HepG2 (cell line): Measurements from ENCODE around the gene POU2AF3. TPM values are rescaled to one million over a fixed set of nuclear protein-coding genes. Genes with fewer than 3 reads are reported as not detected.
A peak's percentile ranks its signal among the peaks of the same experiment; 100 is the strongest.

Source experiments
- ADNP ChIP-seq: sonication (generic); formaldehyde crosslinking; IDR thresholded peaks from 2 replicates; pipeline ENCODE4 v1.4.0; 2020; ENCODE audit warnings: missing genetic modification reagents
- CENPT ChIP-seq: sonication (generic); formaldehyde crosslinking; IDR thresholded peaks from 2 replicates; pipeline ENCODE4 v1.8.0; 2022; ENCODE audit warnings: low read depth, mild to moderate bottlenecking, moderate library complexity, missing genetic modification reagents
- CREM ChIP-seq, 2 experiments: sonication (generic) in 1 of 2; formaldehyde crosslinking in 1 of 2; IDR thresholded peaks; 2 replicates each; pipeline versions ENCODE4 v1.4.0 to v1.6.1; 2016 to 2020; ENCODE audit warnings: antibody characterized with exemption in 1 of 2, mild to moderate bottlenecking in 1 of 2, missing genetic modification reagents in 1 of 2
- GATA4 ChIP-seq: sonication (generic); IDR thresholded peaks from 2 replicates; pipeline ENCODE4 v1.6.1; 2016; ENCODE audit warnings: antibody characterized with exemption, low read depth, borderline replicate concordance
- GATAD2A ChIP-seq: IDR thresholded peaks from 2 replicates; pipeline ENCODE4 v1.6.1; 2016
- HCFC1 ChIP-seq: fragments of 150-350 bp; IDR thresholded peaks from 2 replicates; pipeline ENCODE4 v1.6.1; 2014; ENCODE audit warnings: low read depth, low read length
- MAF1 ChIP-seq: sonication (generic); formaldehyde crosslinking; IDR thresholded peaks from 2 replicates; pipeline ENCODE4 v1.5.0; 2020; ENCODE audit warnings: missing genetic modification reagents, borderline replicate concordance
- NR3C1 ChIP-seq: sonication (generic); formaldehyde crosslinking; IDR thresholded peaks from 2 replicates; pipeline ENCODE4 v1.4.0; 2020; ENCODE audit warnings: missing genetic modification reagents
- PRMT3 ChIP-seq: sonication (generic); formaldehyde crosslinking; IDR thresholded peaks from 2 replicates; pipeline ENCODE4 v1.8.1; 2022; ENCODE audit warnings: low read depth, mild to moderate bottlenecking, moderate library complexity, missing genetic modification reagents, borderline replicate concordance
- SETDB1 ChIP-seq: sonication (generic); formaldehyde crosslinking; IDR thresholded peaks from 2 replicates; pipeline ENCODE4 v1.5.1; 2020; ENCODE audit warnings: missing genetic modification reagents, mild to moderate bottlenecking, borderline replicate concordance
- SNAPC2 ChIP-seq: sonication (generic); formaldehyde crosslinking; IDR thresholded peaks from 2 replicates; pipeline ENCODE4 v1.8.1; 2022; ENCODE audit warnings: mild to moderate bottlenecking, missing genetic modification reagents
- STAG1 ChIP-seq: sonication (generic); formaldehyde crosslinking; IDR thresholded peaks from 2 replicates; pipeline ENCODE4 v1.4.0; 2020; ENCODE audit warnings: missing genetic modification reagents
- TOPORS ChIP-seq: sonication (generic); formaldehyde crosslinking; IDR thresholded peaks from 2 replicates; pipeline ENCODE4 v1.8.0; 2023; ENCODE audit warnings: mild to moderate bottlenecking, missing genetic modification reagents
- YEATS2 ChIP-seq: sonication (generic); formaldehyde crosslinking; IDR thresholded peaks from 2 replicates; pipeline ENCODE4 v1.4.0; 2020; ENCODE audit warnings: missing genetic modification reagents, borderline replicate concordance
- ZBTB1 ChIP-seq: sonication (generic); formaldehyde crosslinking; IDR thresholded peaks from 2 replicates; pipeline ENCODE4 v1.4.0; 2020; ENCODE audit warnings: missing genetic modification reagents, borderline replicate concordance
- ZNF20 ChIP-seq: sonication (generic); formaldehyde crosslinking; IDR thresholded peaks from 2 replicates; pipeline ENCODE4 v1.4.0; 2020; ENCODE audit warnings: mild to moderate bottlenecking, moderate library complexity, missing genetic modification reagents
- ZNF335 ChIP-seq: sonication (generic); formaldehyde crosslinking; IDR thresholded peaks from 2 replicates; pipeline ENCODE4 v1.4.0; 2020; ENCODE audit warnings: missing genetic modification reagents
- ZNF432 ChIP-seq: sonication (generic); formaldehyde crosslinking; IDR thresholded peaks from 2 replicates; pipeline ENCODE4 v1.5.0; 2020; ENCODE audit warnings: missing genetic modification reagents, mild to moderate bottlenecking, borderline replicate concordance
- ZNF775 ChIP-seq: sonication (generic); formaldehyde crosslinking; IDR thresholded peaks from 2 replicates; pipeline ENCODE4 v1.4.0; 2020; ENCODE audit warnings: missing genetic modification reagents, mild to moderate bottlenecking, moderate library complexity, borderline replicate concordance
- ZSCAN25 ChIP-seq: sonication (generic); formaldehyde crosslinking; IDR thresholded peaks from 2 replicates; pipeline ENCODE4 v1.8.0; 2022; ENCODE audit warnings: mild to moderate bottlenecking, missing genetic modification reagents
- polyA plus RNA-seq, 8 experiments: library from polyadenylated mRNA; depleted of rRNA in 3 of 8; stranded (reverse) in 7 of 8; unstranded in 1 of 8; fragments of >200 nt; fragmentation: Illumina TruSeq in 4 of 8; extraction: Trizol in 4 of 8; gene quantifications; 2 replicates each; pipeline versions ENCODE4 v1.2.1 to v1.2.3, GENCODE V29; 2011 to 2016; ENCODE audit warnings: low read depth in 4 of 8, missing spikeins in 1 of 8, mixed read lengths in 1 of 8; ENCODE audit not compliant: insufficient read depth in 1 of 8
- total RNA-seq, 5 experiments: library from RNA; depleted of rRNA; stranded (reverse); fragments of >200 nt; fragmentation: Illumina TruSeq; extraction: Trizol; gene quantifications; 2 replicates each; pipeline ENCODE4 v1.2.3, GENCODE V29; 2016; ENCODE audit warnings: low read depth in 1 of 5
- TF ChIP-seq, protein P1 (sequence below): sonication (generic); formaldehyde crosslinking; IDR thresholded peaks from 2 replicates; pipeline ENCODE4 v1.8.0; 2022; ENCODE audit warnings: missing genetic modification reagents, low read depth, mild to moderate bottlenecking, borderline replicate concordance
- TF ChIP-seq, protein P2 (sequence below): sonication (generic); formaldehyde crosslinking; IDR thresholded peaks from 2 replicates; pipeline ENCODE4 v1.5.0; 2020; ENCODE audit warnings: mild to moderate bottlenecking, missing genetic modification reagents
- TF ChIP-seq, protein P3 (sequence below): IDR thresholded peaks from 2 replicates; pipeline ENCODE4 v1.6.1; 2018; ENCODE audit warnings: missing genetic modification reagents, mild to moderate bottlenecking, missing compliant biosample characterization
- TF ChIP-seq, protein P4 (sequence below): sonication (generic); formaldehyde crosslinking; conservative IDR thresholded peaks from 2 replicates; pipeline ENCODE4 v1.8.1; 2023; ENCODE audit warnings: missing genetic modification reagents
- TF ChIP-seq, protein P5 (sequence below): IDR thresholded peaks from 2 replicates; pipeline ENCODE4 v1.6.1; 2016; ENCODE audit warnings: missing compliant biosample characterization, missing genetic modification reagents, borderline replicate concordance

Gene POU2AF3
- total and polyA plus RNA-seq, 2 of the 13 experiments (the other 11 are each of a cell fraction or from before 2014, with no cell fraction given): 7.8 to 71.2 TPM

DNA sequence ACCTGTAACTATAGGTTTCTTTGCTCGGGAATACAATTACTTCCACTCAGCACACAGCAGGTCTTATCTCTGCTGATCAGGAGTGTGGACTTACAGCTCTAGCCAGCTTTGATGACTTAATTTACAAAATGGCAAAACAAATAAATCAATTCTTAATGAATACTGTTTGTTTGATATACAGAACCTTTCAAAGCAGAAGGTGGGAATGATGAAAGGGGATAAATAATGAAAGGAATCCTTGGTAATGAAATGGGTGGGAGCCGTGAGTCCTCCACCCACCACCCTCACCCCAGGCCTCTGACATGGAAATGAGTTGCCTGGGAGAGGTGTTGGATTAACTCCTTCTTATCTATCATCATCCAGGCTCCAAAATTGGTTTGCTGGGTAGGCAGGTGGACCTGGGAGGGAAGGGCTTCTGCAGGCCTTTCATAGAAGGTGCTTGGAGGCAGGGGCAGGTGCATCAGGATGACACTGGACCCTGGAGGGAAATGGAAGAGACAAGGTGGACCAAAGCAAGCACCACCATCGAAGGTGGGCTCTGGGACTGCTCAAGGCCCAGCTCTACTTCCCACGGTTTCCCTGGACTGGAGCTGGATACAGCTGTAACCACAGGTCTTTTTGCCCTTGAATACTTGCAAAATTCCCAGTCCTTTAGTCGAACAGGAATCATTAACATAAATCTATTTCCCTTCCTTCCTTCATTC is 57.8 kb downstream of the POU2AF3 start (continued):
- TF ChIP-seq YEATS2 (CRISPR knock-in tag): no peak
- TF ChIP-seq, protein P1, sequence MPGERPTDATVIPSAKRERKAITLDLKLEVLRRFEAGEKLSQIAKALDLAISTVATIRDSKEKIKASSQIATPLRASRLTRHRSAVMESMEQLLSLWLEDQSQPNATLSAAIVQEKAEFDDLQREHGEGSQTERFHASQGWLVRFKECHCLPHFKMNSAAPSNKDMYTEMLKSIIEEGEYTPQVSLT (CRISPR knock-in tag): no peak
- TF ChIP-seq, protein P2, sequence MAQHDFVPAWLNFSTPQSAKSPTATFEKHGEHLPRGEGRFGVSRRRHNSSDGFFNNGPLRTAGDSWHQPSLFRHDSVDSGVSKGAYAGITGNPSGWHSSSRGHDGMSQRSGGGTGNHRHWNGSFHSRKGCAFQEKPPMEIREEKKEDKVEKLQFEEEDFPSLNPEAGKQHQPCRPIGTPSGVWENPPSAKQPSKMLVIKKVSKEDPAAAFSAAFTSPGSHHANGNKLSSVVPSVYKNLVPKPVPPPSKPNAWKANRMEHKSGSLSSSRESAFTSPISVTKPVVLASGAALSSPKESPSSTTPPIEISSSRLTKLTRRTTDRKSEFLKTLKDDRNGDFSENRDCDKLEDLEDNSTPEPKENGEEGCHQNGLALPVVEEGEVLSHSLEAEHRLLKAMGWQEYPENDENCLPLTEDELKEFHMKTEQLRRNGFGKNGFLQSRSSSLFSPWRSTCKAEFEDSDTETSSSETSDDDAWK (CRISPR knock-in tag): no peak
- TF ChIP-seq CREM (IDR thresholded peaks at IDR 0.05): peak; percentile 46; the same call in 1 of the 2 replicates
- no peak for TF ChIP-seq CREM (CRISPR knock-in tag; IDR thresholded peaks at IDR 0.05)
- TF ChIP-seq ADNP (CRISPR knock-in tag): no peak
- TF ChIP-seq, protein P3, sequence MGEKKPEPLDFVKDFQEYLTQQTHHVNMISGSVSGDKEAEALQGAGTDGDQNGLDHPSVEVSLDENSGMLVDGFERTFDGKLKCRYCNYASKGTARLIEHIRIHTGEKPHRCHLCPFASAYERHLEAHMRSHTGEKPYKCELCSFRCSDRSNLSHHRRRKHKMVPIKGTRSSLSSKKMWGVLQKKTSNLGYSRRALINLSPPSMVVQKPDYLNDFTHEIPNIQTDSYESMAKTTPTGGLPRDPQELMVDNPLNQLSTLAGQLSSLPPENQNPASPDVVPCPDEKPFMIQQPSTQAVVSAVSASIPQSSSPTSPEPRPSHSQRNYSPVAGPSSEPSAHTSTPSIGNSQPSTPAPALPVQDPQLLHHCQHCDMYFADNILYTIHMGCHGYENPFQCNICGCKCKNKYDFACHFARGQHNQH (CRISPR knock-in tag): no peak
- no peak for TF ChIP-seq SETDB1 (CRISPR knock-in tag)
- peak; percentile 27; the same call in 1 of the 2 replicates for TF ChIP-seq GATAD2A (CRISPR knock-in tag)
- TF ChIP-seq HCFC1: no peak
- TF ChIP-seq GATA4: peak; percentile 69; the same call in 1 of the 2 replicates
- no peak for TF ChIP-seq ZSCAN25
- no peak for TF ChIP-seq PRMT3 (CRISPR knock-in tag)
- no peak for TF ChIP-seq ZNF335 (CRISPR knock-in tag)
- no peak for TF ChIP-seq ZNF20 (CRISPR knock-in tag)
- no peak for TF ChIP-seq MAF1 (CRISPR knock-in tag)
- TF ChIP-seq STAG1 (CRISPR knock-in tag): no peak
- TF ChIP-seq ZNF432 (CRISPR knock-in tag): no peak
- no peak for TF ChIP-seq SNAPC2
- TF ChIP-seq CENPT (CRISPR knock-in tag): no peak
- no peak for TF ChIP-seq TOPORS (CRISPR knock-in tag)
- TF ChIP-seq, protein P4, sequence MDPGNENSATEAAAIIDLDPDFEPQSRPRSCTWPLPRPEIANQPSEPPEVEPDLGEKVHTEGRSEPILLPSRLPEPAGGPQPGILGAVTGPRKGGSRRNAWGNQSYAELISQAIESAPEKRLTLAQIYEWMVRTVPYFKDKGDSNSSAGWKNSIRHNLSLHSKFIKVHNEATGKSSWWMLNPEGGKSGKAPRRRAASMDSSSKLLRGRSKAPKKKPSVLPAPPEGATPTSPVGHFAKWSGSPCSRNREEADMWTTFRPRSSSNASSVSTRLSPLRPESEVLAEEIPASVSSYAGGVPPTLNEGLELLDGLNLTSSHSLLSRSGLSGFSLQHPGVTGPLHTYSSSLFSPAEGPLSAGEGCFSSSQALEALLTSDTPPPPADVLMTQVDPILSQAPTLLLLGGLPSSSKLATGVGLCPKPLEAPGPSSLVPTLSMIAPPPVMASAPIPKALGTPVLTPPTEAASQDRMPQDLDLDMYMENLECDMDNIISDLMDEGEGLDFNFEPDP: no peak
- TF ChIP-seq NR3C1: no peak
- TF ChIP-seq, protein P5, sequence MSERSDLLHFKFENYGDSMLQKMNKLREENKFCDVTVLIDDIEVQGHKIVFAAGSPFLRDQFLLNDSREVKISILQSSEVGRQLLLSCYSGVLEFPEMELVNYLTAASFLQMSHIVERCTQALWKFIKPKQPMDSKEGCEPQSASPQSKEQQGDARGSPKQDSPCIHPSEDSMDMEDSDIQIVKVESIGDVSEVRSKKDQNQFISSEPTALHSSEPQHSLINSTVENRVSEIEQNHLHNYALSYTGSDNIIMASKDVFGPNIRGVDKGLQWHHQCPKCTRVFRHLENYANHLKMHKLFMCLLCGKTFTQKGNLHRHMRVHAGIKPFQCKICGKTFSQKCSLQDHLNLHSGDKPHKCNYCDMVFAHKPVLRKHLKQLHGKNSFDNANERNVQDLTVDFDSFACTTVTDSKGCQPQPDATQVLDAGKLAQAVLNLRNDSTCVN (CRISPR knock-in tag): no peak
- no peak for TF ChIP-seq ZBTB1 (CRISPR knock-in tag)
- no peak for TF ChIP-seq ZNF775 (CRISPR knock-in tag)
